Measurements from ENCODE around the gene SMG5.

- TF ChIP-seq MAX (IDR thresholded peaks at IDR 0.05) (no peak), USF1 (IDR thresholded peaks at IDR 0.05) (no peak), EP300 (IDR thresholded peaks at IDR 0.05; ENCODE audit: borderline replicate concordance) (no peak), TAF1 (IDR thresholded peaks at IDR 0.05; ENCODE audit: low read depth) (no peak), EGR1 (IDR thresholded peaks at IDR 0.05) (no peak), REST (IDR thresholded peaks at IDR 0.05; ENCODE audit: low read depth) (no peak), FOXM1 (IDR thresholded peaks at IDR 0.05; ENCODE audit: borderline replicate concordance, low read depth) (no peak), NFIC (IDR thresholded peaks at IDR 0.05) (no peak), TCF12 (IDR thresholded peaks at IDR 0.05; ENCODE audit: low read depth) (no peak), TEAD4 (IDR thresholded peaks at IDR 0.05) (no peak), RAD21 (IDR thresholded peaks at IDR 0.05; ENCODE audit: low read depth) (no peak), CEBPB (IDR thresholded peaks at IDR 0.05) (no peak), ZBTB7A (IDR thresholded peaks at IDR 0.05; ENCODE audit: low read depth) (no peak)
Observed at GRCh38 chr1:156220226-156220625, 62.4 kb downstream of the SMG5 start.

All from Ishikawa (cell line).